Colon (tissue), 2 donors: Measurements from ENCODE around the gene VGLL1.

Experiments used
- FAIRE-seq: peaks from 2 replicates; lab custom pipeline; 2012; peaks lifted over from hg19 to GRCh38; lab: Jason Lieb, UNC
- donor health status: control.
- donor health status: control.

The VGLL1 gene

DNA sequence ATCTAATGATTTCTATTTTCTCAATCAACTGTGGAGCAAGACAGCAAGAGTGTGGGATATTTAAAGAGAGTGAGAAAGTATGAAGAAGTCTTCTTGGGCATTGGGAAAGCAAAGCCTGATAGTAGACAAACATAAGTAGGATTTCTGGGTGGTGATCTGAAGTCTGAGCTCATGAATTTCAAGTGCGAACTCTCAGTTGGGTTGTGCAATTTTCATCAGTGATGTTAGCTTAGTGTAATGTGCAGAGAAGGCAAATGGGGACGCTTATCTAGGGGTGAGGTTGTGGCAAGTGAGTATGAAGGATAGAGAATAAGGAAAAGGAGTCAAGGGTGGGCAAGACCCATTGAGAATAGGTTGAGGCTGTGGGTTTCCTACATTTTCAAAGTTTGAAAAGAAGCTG, 23.7 kb downstream of the VGLL1 start:
- no peak for FAIRE-seq

DNA sequence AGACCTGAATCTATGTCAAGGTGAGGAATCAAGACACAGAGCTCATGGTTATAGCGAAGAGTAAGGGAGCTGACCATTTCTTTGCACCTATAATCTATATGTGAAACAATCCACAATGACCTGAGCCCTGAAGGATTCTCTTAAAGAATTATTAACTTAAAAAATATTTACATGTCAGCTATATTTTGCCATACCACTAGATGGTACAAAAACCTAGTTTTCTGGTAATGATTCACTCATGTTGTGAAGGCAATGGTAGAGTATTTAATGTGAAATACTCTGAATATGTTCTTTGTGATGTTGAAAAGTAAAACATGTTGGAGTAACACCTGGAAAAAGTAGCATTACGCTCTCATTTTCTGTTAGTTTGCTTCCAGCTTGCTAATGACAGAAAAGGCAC, 40.0 kb downstream of the VGLL1 start:
- peak; percentile 47 for FAIRE-seq

DNA sequence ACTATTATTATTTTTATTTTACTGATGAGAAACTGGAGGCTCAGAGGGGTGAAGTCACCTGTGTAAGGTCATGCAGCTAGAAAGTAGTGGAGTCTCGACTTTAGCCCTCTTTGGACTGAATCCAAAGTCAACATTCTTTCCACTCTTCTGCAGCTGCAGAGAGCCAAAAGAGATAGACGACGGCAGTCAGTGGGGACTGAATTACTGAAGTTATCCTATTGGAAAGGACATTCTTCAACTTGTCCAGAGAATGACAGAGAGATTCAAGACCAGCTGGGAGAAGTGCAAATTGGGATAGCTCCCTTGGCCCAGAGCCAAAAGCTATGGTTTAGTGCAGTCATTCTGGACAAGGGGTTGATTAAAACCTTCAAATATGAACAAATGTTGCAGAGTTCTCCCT, 42.5 kb downstream of the VGLL1 start:
- no peak for FAIRE-seq

DNA sequence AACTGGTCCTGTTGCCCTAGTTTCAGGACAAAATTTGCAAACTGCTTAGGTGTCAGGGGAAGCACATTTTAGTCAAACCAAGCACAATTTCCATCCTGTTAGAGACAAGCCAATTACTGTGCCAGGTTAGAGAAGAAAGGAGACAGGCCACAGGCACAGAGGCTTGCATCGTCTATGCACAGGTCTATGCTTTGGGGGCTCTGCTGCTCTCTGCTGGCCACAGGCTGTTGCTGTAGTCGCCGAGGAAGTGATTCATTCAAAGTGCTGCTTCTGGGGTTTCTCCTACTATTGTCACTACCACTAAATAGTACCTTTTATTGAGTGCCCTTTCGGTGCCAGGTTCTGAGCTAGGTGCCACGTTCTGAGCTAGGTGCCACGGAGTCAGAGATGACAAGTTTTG, 45.5 kb downstream of the VGLL1 start:
- no peak for FAIRE-seq

DNA sequence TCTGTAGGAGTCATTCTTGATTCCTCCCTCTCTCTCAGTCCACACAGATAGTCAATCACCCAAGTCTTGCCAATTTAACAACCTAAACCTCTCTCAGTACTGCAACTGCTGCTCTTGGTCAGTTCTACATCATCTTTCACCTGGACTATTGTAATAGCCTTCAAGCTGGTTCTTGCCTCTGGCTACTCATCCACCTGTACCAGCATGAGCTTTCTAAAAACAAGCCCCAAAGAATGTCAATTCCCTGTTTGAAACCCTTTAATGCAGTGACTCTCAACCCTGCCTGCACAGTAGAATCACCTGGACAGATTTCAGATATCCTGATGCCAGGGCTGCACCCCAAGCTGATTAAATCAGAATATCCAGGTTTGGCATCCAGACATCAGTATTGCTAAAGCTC, 48.3 kb downstream of the VGLL1 start:
- no peak for FAIRE-seq

DNA sequence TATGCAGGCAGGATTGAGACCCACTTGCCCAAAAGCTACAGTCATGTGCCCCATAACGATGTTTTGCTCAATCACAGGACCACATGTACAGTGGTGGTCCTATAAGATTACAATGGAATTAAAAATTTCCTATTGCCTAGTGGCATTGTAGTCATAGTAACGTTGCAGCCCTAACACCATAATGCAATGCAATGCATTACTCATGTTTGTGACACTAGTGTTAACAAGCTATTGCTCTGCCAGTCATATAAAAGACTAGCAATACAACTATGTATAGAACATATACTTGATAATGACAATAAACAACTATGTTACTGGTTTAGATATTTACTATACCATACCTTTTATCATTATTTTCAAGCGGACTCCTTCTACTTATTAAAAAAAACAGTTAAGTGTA, 50.6 kb downstream of the VGLL1 start:
- FAIRE-seq: no peak

DNA sequence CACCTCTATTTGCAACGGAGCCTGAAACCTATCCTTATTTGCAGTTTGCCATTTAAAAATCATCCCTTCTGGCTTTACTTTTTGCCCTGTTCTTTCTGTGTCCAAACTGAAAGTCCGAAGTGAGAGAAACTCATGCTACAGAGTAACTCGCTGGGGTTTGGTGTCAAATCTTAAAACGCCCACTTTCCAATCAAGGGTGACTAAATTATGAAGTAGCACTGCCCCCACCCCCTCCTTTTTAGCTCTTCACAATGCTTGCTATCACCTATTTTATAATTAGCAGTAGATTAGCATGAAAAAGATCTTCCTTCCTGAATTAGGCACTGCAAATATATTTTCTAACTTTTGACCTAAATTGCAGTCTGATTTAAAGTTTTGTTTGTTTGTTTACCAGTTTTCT, 52.5 kb downstream of the VGLL1 start:
- no peak for FAIRE-seq

DNA sequence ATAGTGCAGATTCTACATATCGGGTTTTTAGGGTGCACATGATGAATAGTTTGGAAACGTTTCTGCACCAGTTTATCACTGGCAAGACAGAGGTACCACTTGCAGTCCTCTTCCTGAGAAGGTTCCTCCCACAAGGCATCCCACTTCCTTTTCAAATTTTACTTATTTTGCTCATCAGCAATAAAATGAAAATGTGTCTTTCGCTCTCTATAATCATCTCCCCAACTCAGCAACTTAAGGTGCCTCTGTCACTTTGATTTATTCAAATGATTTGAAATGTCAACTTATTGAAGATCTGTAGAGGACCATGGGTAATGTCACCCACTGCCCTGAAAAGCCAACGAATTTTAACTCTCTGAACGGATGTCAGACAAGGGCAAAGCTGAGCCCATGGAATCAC, 53.2 kb downstream of the VGLL1 start:
- FAIRE-seq: no peak

DNA sequence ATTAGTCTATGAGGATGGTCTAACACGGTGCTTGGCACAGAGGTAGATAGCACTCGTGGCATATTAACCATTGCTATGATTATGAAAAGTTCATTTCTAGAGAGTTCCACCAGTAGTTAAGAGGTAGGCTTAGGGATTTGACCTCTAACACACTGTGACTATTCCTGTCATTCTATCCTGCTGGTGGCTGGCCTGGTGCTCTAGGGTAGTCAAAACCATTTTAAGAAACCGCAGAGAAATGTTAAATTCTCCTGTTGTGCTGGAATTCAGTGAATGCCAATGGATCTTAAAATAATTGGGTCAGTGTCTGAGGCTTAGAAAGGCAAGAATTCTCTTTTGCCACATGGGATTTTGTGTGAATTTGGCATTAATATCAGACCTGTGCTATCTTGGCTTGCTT, 53.9 kb downstream of the VGLL1 start:
- no peak for FAIRE-seq

DNA sequence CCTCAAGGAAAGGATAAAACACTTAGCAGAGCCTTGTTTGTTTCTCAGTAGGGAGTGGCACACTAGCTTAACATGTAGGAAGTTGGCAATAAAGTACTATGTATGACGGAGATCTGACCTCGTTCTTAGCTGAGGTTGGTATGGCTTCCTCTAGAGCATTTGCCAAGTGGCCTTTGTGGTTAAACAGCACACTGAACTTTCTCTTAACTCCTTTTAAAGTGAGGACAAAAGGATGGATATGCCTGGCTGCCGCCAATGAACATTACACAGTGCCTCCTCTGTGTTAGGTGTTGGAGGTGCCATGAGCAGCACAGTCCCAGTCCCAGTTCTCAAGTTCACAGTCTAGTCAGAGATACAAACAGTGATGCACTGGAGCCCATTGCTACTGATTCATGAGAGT, 54.4 kb downstream of the VGLL1 start:
- FAIRE-seq: peak; percentile 60

DNA sequence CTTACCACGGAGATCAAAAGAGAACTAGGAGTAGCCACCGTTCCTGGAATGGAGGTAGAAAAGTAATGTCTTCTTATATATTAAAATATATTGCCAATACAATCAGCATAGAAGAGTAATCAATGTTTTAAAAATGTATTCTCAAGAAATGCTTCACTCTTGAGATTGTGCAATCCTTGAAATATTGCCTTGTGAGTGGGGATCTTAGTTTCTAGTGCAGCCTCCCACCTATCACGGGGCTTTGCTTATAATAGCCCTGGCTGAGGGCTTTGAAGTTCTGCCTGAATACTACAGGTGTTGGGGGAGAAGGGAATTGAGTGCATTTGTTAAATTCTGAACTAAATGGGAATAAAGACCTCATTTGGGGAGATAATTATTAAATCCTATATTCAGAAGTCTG, 55.5 kb downstream of the VGLL1 start:
- no peak for FAIRE-seq

DNA sequence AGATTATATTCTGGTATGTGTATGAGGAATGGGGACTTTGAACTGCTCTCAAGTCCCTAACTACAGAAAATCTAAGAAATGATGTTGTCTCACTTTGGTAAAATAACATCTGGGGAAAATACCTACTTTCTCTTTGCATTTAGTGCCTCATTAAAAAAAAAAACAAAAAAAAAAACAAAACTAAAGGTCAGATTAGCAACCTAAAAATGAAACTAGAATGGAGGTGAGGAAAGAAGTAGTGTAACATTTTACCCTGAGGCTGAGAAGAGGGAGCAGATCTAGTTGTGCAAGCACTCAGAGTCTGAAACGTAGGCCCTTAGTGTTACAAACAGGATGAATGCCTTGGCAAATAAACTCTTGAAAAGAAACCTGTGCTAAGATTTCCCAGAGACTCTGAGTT, 56.0 kb downstream of the VGLL1 start:
- FAIRE-seq: peak; percentile 79

DNA sequence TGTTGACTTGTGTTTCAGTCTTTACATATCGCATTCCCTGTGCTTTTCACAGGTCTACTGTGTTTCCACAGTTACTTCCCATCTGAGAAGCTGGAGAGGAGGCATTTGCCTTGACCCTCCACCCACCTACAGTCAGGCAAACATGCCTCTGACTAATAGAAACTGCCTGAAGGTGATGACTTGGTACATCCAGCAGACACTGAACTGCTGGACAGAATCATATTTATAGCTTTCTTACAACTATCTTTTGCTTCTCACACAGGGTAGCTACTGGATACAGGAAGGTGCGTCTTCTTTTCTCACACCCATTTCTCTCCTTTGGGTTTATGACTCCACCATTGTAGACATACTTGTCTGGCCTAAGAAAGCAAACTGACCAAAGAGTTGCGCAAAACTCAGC, 58.0 kb downstream of the VGLL1 start:
- no peak for FAIRE-seq

DNA sequence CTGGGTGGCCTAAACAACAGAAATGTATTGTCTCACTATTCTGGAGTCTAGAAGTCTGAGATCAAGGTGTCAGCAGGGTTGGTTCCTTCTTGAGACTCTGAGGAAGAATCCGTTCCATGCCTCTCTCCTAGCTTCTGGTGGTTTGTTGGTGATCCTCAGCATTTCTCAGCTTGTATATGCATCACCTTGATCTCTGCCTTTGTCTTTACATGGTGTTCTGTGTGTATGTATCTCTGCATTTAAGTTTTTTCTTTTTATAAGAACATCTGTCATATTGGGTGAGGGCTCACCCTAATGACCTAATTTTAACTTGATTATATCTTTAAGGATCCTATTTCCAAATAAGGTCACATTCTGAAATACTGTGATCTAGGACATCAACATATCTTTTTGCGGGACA, 65.3 kb downstream of the VGLL1 start:
- no peak for FAIRE-seq

DNA sequence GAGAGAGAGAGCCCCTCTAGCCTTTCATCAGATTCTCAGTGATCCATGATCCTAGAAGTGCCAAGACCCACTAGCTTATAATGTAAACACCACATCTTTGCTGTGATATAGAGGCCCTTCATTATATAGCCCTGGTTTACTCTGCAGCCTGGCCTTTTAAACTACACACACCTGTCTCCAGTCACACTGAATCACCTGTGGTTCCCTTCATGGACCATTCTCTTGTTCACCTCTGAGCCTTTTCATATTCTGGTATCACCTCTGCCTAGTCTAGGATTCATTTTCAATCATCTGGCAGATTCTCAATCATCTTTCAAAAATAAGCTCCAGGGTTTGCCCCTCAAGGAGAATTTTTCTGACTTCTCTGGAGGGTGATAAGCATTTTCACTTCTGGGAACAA, 65.9 kb downstream of the VGLL1 start:
- no peak for FAIRE-seq

DNA sequence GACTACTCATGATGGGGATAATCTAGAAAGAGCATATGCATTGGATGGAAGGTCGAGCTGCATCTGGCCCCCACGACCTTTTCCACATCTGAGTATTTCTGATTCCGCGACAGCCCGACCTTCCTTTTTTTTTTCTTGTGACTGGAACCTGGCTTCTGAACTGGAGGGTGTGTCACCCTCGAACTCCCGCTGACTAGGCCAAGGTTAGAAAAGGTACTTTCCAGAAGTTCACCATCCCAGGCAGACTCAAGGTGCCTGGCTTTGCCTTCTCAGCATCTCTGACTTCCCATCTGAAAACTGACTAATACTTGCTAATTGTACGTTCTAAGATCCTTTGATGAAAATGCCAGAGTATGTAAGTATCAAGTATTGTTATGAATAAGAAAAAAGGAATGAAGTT, 66.6 kb downstream of the VGLL1 start:
- no peak for FAIRE-seq

DNA sequence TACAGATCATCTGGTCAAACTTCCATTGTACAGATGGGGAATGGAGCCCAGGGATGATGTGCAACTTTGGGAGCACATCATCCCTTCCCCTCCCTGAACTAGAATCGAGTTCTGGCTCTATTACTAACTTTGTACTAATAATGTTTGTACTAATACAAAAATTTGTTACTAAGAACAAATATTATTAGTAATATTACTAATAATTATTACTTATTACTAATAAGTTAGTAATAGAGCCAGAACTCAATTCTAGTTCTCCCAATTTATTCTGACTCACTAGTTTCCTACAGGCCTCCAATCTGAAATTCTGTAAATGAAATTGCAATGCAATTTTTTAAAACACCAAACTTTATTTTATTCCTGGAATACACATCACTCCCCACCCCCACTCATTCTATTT, 68.0 kb downstream of the VGLL1 start:
- FAIRE-seq: no peak
